ENCODE measurements around the gene BTRC.

BTRC gene

GRCh38 chr10:101441541-101442455 lies 87.8 kb downstream of the BTRC start:
- DNase-seq, result peak in 25 of 56 donors; percentile 1 to 46 (median 12)

GRCh38 chr10:101442456-101442800 lies 88.5 kb downstream of the BTRC start:
- no peak for DNase-seq

- DNase-seq, result no peak
Measured at GRCh38 chr10:101444058-101444898, 90.3 kb downstream of the BTRC start.

GRCh38 chr10:101446071-101446470 lies 92.1 kb downstream of the BTRC start:
- no peak for DNase-seq

- no peak for DNase-seq
Measured at GRCh38 chr10:101446947-101447346, 93.0 kb downstream of the BTRC start.

GRCh38 chr10:101447477-101447876 lies 93.5 kb downstream of the BTRC start:
- DNase-seq, result no peak

- DNase-seq, result no peak
Measured at GRCh38 chr10:101450277-101451080, 96.5 kb downstream of the BTRC start.

- DNase-seq, result no peak
Measured at GRCh38 chr10:101451261-101451660, 97.3 kb downstream of the BTRC start.

- peak in 6 of 56 donors; percentile 2 to 16 (median 10) for DNase-seq
Measured at GRCh38 chr10:101451667-101452069, 97.7 kb downstream of the BTRC start.

GRCh38 chr10:101452176-101452575 lies 98.2 kb downstream of the BTRC start:
- no peak for DNase-seq

GRCh38 chr10:101452593-101452992 lies 98.6 kb downstream of the BTRC start:
- DNase-seq, result no peak

- DNase-seq, result no peak
Measured at GRCh38 chr10:101453318-101453717, 99.4 kb downstream of the BTRC start.

GRCh38 chr10:101453791-101454718 lies 100.1 kb downstream of the BTRC start:
- no peak for DNase-seq

- no peak for DNase-seq
Measured at GRCh38 chr10:101458869-101459268, 104.9 kb downstream of the BTRC start.

GRCh38 chr10:101464082-101464481 lies 110.1 kb downstream of the BTRC start:
- DNase-seq, result no peak

- DNase-seq, result no peak
Measured at GRCh38 chr10:101464599-101464998, 110.6 kb downstream of the BTRC start.

GRCh38 chr10:101466016-101466912 lies 112.3 kb downstream of the BTRC start:
- DNase-seq, result no peak

GRCh38 chr10:101467286-101467770 lies 113.4 kb downstream of the BTRC start:
- peak in 8 of 56 donors; percentile 1 to 18 (median 6) for DNase-seq

- DNase-seq, result no peak
Measured at GRCh38 chr10:101468159-101468558, 114.2 kb downstream of the BTRC start.

Measured in nucleus accumbens (tissue), 56 donors.